Measurements from ENCODE around the gene NRCAM.
"Not testable (repeated sequence)": the region's sequence is repeated elsewhere in the genome, so short reads cannot be mapped to it uniquely, and the experiment has no call there.

The NRCAM gene

GRCh38 chr7:108278776-108279175 is 177.5 kb downstream of the NRCAM start:
- no peak for TF ChIP-seq CTCF (conservative IDR thresholded peaks at IDR 0.05)
- TF ChIP-seq ZFX (IDR thresholded peaks at IDR 0.05), result no peak
- no peak overlapping the region for H3K27ac ChIP-seq

GRCh38 chr7:108278281-108278680 is 178.0 kb downstream of the NRCAM start:
- TF ChIP-seq CTCF (conservative IDR thresholded peaks at IDR 0.05) (no peak), ZFX (IDR thresholded peaks at IDR 0.05) (no peak)
- H3K27ac ChIP-seq, result no peak overlapping the region

- not testable (repeated sequence) for H3K27ac ChIP-seq
These were observed 181.8 kb downstream of the NRCAM start for GRCh38 chr7:108274447-108274846.

- H3K27ac ChIP-seq, result not testable (repeated sequence)
These were observed 183.3 kb downstream of the NRCAM start for GRCh38 chr7:108272891-108273290.

GRCh38 chr7:108270385-108271015 is 185.7 kb downstream of the NRCAM start:
- TF ChIP-seq ZFX (IDR thresholded peaks at IDR 0.05) (no peak), CTCF (conservative IDR thresholded peaks at IDR 0.05) (no peak)
- no peak overlapping the region for H3K27ac ChIP-seq

GRCh38 chr7:108268200-108268820 is 187.9 kb downstream of the NRCAM start:
- no peak overlapping the region for H3K27ac ChIP-seq
- no peak for TF ChIP-seq ZFX (IDR thresholded peaks at IDR 0.05)
- TF ChIP-seq CTCF (conservative IDR thresholded peaks at IDR 0.05), result no peak

GRCh38 chr7:108267615-108268014 is 188.6 kb downstream of the NRCAM start:
- TF ChIP-seq CTCF (conservative IDR thresholded peaks at IDR 0.05) (no peak), ZFX (IDR thresholded peaks at IDR 0.05) (no peak)
- no peak overlapping the region for H3K27ac ChIP-seq

GRCh38 chr7:108266491-108266890 is 189.7 kb downstream of the NRCAM start:
- no peak for TF ChIP-seq ZFX (IDR thresholded peaks at IDR 0.05)
- TF ChIP-seq CTCF (conservative IDR thresholded peaks at IDR 0.05), result no peak
- H3K27ac ChIP-seq, result no peak overlapping the region

Data from C4-2B (cell line).